PFSK-1 (cell line): ENCODE measurements around the gene GPR84.

ENCODE experiments used
- FOXP2 ChIP-seq: optimal IDR thresholded peaks from 2 replicates; pipeline ENCODE3; 2011; ENCODE audit warnings: borderline replicate concordance, control low read depth, inconsistent platforms; ENCODE audit not compliant: insufficient read depth; ENCODE audit errors: extremely low read length, extremely low read depth
- POLR2AphosphoS5 ChIP-seq: IDR thresholded peaks from 2 replicates; pipeline ENCODE4 v1.6.1; 2012; ENCODE audit warnings: low read depth, mild to moderate bottlenecking, control low read depth, low read length, moderate library complexity
- SIN3A ChIP-seq: IDR thresholded peaks from 2 replicates; pipeline ENCODE4 v1.6.1; 2012; ENCODE audit warnings: mild to moderate bottlenecking, low read length, moderate library complexity, borderline replicate concordance; ENCODE audit not compliant: insufficient read depth
- TAF1 ChIP-seq: IDR thresholded peaks from 2 replicates; pipeline ENCODE4 v1.6.1; 2012; ENCODE audit warnings: low read length, control low read depth, borderline replicate concordance; ENCODE audit not compliant: insufficient read depth
- TF ChIP-seq, protein P1 (sequence below), 2 experiments: IDR thresholded peaks; 2 replicates each; pipeline versions ENCODE4 v1.6.1 to v1.8.0; 2011 to 2012; ENCODE audit warnings: low read depth in 2 of 2, low read length in 2 of 2, control low read depth in 1 of 2, inconsistent platforms in 1 of 2, mild to moderate bottlenecking in 1 of 2, moderate library complexity in 1 of 2; ENCODE audit not compliant: insufficient read depth in 1 of 2

Gene GPR84

GRCh38 chr12:54368709-54369596 is 4.7 kb upstream of the GPR84 start:
- TF ChIP-seq SIN3A (no peak), TAF1 (no peak), POLR2AphosphoS5 (no peak)

DNA sequence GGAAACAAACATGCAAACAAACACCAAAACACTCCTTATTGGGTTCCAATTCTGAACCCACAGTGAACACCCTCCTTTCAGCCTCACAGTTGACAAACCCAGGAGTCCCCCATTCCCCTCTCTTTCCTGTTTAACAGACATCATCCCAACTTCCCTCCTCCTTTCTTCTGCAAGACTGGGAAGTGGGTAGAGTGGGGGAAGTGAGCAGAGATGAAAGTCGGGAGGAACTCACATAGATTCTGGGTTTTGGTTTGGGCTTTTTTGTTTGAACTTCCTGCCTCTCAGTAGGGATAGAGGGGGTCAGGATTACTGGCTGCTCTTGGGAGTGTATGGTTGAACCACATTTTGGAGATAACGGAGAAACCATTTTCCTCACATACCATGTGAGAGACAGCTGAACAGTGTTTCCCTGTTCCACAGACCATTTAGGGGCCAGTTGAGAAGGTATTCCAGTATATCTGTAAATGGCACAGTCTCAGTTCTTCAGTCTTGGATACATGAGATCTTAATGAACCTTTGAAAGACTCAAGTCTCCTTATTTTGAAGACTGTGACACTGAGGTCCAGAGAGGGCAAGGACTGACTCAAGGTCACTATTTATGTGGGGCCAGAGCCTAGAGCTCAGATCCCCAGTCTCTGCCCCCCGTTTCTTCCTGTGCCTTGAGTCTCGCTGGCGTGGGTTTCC is 3.9 kb upstream of the GPR84 start:
- no peak for TF ChIP-seq SIN3A
- TF ChIP-seq FOXP2 = no peak
- TF ChIP-seq, protein P1, sequence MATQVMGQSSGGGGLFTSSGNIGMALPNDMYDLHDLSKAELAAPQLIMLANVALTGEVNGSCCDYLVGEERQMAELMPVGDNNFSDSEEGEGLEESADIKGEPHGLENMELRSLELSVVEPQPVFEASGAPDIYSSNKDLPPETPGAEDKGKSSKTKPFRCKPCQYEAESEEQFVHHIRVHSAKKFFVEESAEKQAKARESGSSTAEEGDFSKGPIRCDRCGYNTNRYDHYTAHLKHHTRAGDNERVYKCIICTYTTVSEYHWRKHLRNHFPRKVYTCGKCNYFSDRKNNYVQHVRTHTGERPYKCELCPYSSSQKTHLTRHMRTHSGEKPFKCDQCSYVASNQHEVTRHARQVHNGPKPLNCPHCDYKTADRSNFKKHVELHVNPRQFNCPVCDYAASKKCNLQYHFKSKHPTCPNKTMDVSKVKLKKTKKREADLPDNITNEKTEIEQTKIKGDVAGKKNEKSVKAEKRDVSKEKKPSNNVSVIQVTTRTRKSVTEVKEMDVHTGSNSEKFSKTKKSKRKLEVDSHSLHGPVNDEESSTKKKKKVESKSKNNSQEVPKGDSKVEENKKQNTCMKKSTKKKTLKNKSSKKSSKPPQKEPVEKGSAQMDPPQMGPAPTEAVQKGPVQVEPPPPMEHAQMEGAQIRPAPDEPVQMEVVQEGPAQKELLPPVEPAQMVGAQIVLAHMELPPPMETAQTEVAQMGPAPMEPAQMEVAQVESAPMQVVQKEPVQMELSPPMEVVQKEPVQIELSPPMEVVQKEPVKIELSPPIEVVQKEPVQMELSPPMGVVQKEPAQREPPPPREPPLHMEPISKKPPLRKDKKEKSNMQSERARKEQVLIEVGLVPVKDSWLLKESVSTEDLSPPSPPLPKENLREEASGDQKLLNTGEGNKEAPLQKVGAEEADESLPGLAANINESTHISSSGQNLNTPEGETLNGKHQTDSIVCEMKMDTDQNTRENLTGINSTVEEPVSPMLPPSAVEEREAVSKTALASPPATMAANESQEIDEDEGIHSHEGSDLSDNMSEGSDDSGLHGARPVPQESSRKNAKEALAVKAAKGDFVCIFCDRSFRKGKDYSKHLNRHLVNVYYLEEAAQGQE (IDR thresholded peaks at IDR 0.05; ENCODE audit: insufficient read depth in 1 of 2, low read depth in 2 of 2, low read length in 2 of 2) = no peak
- TF ChIP-seq POLR2AphosphoS5 = no peak
- TF ChIP-seq TAF1 = no peak

DNA sequence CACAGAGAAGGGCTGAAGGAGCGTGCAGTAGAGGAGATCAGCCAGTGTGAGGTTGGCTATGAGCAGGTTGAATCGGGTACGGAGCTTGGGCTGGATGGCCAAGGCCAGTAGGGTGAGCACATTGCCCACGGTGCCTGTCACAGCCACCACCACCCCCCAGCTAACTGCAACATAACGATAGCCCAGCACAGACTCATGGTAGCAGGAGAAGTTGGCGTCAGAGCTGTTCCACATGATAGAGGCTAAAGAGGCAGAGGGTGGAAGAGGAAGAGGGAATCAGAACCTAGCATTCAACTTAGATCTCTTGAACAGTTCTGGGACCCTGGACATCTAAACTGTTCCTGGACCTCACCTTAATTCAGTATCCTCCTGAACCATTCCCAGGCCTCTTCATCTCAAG is 668 bp downstream of the GPR84 start:
- TF ChIP-seq SIN3A (no peak), FOXP2 (no peak), POLR2AphosphoS5 (no peak), TAF1 (no peak)
- TF ChIP-seq, protein P1 (IDR thresholded peaks at IDR 0.05; ENCODE audit: insufficient read depth in 1 of 2, low read depth in 2 of 2, low read length in 2 of 2) = no peak

- TF ChIP-seq FOXP2 = no peak
- no peak for TF ChIP-seq POLR2AphosphoS5
- no peak for TF ChIP-seq SIN3A
- no peak for TF ChIP-seq TAF1
- TF ChIP-seq, protein P1 (IDR thresholded peaks at IDR 0.05; ENCODE audit: insufficient read depth in 1 of 2, low read depth in 2 of 2, low read length in 2 of 2) = no peak
These were observed 1.2 kb downstream of the GPR84 start for GRCh38 chr12:54363047-54363446.

GRCh38 chr12:54360717-54361456 is 3.4 kb downstream of the GPR84 start:
- TF ChIP-seq TAF1 (no peak), FOXP2 (peak; percentile 19)
